CD4-positive, alpha-beta T cell (primary cell): ENCODE data around the gene VASH2. TPM values are rescaled to one million over a fixed set of nuclear protein-coding genes. Genes with fewer than 3 reads are reported as not detected.

Experiments used
- ATAC-seq: fragments of 200-7000 bp; cut with Tn5 transposase; one replicate; pipeline ENCODE4 v1.10.0; 2022; ENCODE audit warnings: mild to moderate bottlenecking; ENCODE audit not compliant: poor library complexity
- CTCF ChIA-PET: fragments of 350-600 bp; sonication (Branson Sonifier 250); formaldehyde crosslinking; loops from one replicate; lab custom pipeline; 2021; ENCODE audit warnings: antibody characterized with exemption, inconsistent platforms; lab: Charles Lee
- POLR2A ChIA-PET: fragments of 350-600 bp; sonication (Branson Sonifier 250); formaldehyde crosslinking; loops from one replicate; lab custom pipeline; 2021; ENCODE audit warnings: antibody characterized with exemption, inconsistent platforms; lab: Charles Lee
- DNase-seq, 14 experiments: peaks; one replicate each; pipeline ENCODE4 v3.0.0-alpha.2; 2013 to 2020; ENCODE audit warnings: mixed read lengths in 2 of 14
- H3K27ac ChIP-seq, 2 donors: one replicate each; pipeline versions ENCODE4 v1.5.1 to v1.7.0; 2013; ENCODE audit warnings: low read length in 2 of 2, low read depth in 1 of 2, mild to moderate bottlenecking in 1 of 2
- H3K27me3 ChIP-seq, 2 experiments: 1 replicate in 1 of 2; 2 replicates in 1 of 2; pipeline versions ENCODE4 v1.6.1 to v1.7.0; 2013; ENCODE audit warnings: low read length in 2 of 2, control low read depth in 1 of 2, mild to moderate bottlenecking in 1 of 2, moderate library complexity in 1 of 2; ENCODE audit not compliant: insufficient read depth in 2 of 2, control insufficient read depth in 1 of 2
- H3K36me3 ChIP-seq: one replicate; pipeline ENCODE4 v1.6.1; 2013; ENCODE audit warnings: low read length, control low read depth; ENCODE audit not compliant: insufficient read depth
- H3K4me1 ChIP-seq: one replicate; pipeline ENCODE4 v1.6.1; 2013; ENCODE audit warnings: low read length, control low read depth; ENCODE audit not compliant: insufficient read depth
- H3K4me3 ChIP-seq: one replicate; pipeline ENCODE4 v1.5.1; 2013; ENCODE audit warnings: mild to moderate bottlenecking, low read length, moderate library complexity
- H3K9me3 ChIP-seq, 2 experiments: 1 replicate in 1 of 2; 2 replicates in 1 of 2; pipeline versions ENCODE4 v1.6.1 to v1.7.0; 2013; ENCODE audit warnings: low read length in 2 of 2, mild to moderate bottlenecking in 2 of 2, control low read depth in 1 of 2, moderate library complexity in 1 of 2; ENCODE audit not compliant: control insufficient read depth in 1 of 2, insufficient read depth in 1 of 2
- H3K27ac Mint-ChIP-seq: one replicate; pipeline ENCODE4 v1.8.0; 2020; ENCODE audit warnings: mixed read lengths
- H3K27me3 Mint-ChIP-seq: one replicate; pipeline ENCODE4 v1.8.0; 2021; ENCODE audit warnings: mixed read lengths
- H3K36me3 Mint-ChIP-seq: one replicate; pipeline ENCODE4 v1.8.0; 2021; ENCODE audit warnings: low read depth, mixed read lengths
- H3K4me1 Mint-ChIP-seq: one replicate; pipeline ENCODE4 v1.8.0; 2021; ENCODE audit warnings: low read depth, mixed read lengths
- H3K4me3 Mint-ChIP-seq: one replicate; pipeline ENCODE4 v1.8.0; 2020; ENCODE audit warnings: mild to moderate bottlenecking, mixed read lengths
- H3K9me3 Mint-ChIP-seq: one replicate; pipeline ENCODE4 v1.8.0; 2020; ENCODE audit warnings: mixed read lengths
- intact Hi-C, 2 experiments: fragments of 100-400 bp; cut with DNase I in 1 of 2; cut with micrococcal nuclease in 1 of 2; formaldehyde crosslinking; loops; one replicate each; pipeline versions ENCODE4 v1.15.1 to v1.9.0; 2023 to 2025; cut with DNase I, micrococcal nuclease
- total RNA-seq, 174 experiments: library from RNA in 2 of 174; stranded (reverse) in 2 of 174; gene quantifications; one replicate each; pipeline ENCODE4 v1.2.3 and lab custom pipeline; 2021 to 2026
- TF ChIP-seq, protein P1 (sequence below): fragments of 200-600 bp; IDR thresholded peaks from one replicate; pipeline ENCODE4 v1.8.0; 2022; ENCODE audit warnings: antibody characterized with exemption, mild to moderate bottlenecking

Gene VASH2
- total RNA-seq, 2 experiments from 2014 or later, result 0.11 to 0.17 TPM

GRCh38 chr1:212930986-212931678, 19.2 kb upstream of the VASH2 start:
- Mint-ChIP-seq H3K27me3 (no peaks in the 10 kb centered on the region), H3K36me3 (no peaks in the 10 kb centered on the region), H3K4me1 (no peaks in the 10 kb centered on the region), H3K4me3 (no peak overlapping the region), H3K27ac (no peak overlapping the region), H3K9me3 (no peaks in the 10 kb centered on the region)
- no peak overlapping the region for H3K4me3 ChIP-seq
- no peaks in the 10 kb centered on the region for H3K36me3 ChIP-seq
- intact Hi-C loops, result no loop called here
- TF ChIP-seq, protein P1, sequence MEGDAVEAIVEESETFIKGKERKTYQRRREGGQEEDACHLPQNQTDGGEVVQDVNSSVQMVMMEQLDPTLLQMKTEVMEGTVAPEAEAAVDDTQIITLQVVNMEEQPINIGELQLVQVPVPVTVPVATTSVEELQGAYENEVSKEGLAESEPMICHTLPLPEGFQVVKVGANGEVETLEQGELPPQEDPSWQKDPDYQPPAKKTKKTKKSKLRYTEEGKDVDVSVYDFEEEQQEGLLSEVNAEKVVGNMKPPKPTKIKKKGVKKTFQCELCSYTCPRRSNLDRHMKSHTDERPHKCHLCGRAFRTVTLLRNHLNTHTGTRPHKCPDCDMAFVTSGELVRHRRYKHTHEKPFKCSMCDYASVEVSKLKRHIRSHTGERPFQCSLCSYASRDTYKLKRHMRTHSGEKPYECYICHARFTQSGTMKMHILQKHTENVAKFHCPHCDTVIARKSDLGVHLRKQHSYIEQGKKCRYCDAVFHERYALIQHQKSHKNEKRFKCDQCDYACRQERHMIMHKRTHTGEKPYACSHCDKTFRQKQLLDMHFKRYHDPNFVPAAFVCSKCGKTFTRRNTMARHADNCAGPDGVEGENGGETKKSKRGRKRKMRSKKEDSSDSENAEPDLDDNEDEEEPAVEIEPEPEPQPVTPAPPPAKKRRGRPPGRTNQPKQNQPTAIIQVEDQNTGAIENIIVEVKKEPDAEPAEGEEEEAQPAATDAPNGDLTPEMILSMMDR, result no peak
- H3K27ac ChIP-seq, result no peak overlapping the region
- no peaks in the 10 kb centered on the region for H3K27me3 ChIP-seq
- POLR2A ChIA-PET, result no interaction called here
- DNase-seq, result no peak
- peaks cover 0 to 3% of the 10 kb centered on the region in 2 experiments for H3K9me3 ChIP-seq
- CTCF ChIA-PET, result no interaction called here
- H3K4me1 ChIP-seq, result no peaks in the 10 kb centered on the region
- no peak for ATAC-seq

DNA sequence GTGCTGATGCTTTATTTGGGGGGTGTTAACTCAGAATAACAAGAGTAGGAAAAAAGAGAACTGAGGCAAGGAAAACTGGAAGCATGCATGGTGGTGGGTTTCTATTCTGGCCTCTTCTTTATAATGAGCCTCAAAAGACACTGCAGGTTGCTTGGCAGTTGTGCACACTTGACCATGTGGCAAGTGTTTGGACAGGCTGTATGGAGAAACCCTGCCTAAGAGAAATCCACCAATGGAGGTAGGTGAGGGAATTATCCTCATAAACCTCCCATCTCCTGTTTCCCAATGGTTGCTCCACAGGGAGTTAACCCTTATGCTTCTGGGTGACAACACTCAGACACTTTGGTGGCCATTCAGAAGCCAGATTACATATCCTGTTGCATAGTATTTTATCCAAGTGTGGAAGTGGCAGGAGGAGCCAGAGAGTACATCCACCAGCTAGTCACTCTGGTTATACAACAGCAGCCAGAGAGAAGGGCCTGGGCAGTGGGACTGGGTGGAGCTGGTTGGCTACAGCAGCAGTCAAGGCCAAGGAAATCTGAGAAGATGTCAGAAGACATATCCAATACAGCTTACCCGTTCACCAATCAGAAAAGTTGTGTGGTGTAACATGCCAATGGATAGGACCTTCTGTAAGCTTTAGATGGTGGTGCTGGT, 16.4 kb upstream of the VASH2 start:
- no peaks in the 10 kb centered on the region for H3K36me3 ChIP-seq
- H3K4me1 ChIP-seq, result no peaks in the 10 kb centered on the region
- no peak overlapping the region for H3K27ac ChIP-seq
- TF ChIP-seq, protein P1, result no peak
- H3K9me3 ChIP-seq, result no peaks in the 10 kb centered on the region
- Mint-ChIP-seq H3K27ac (no peak overlapping the region), H3K36me3 (no peaks in the 10 kb centered on the region), H3K4me3 (no peak overlapping the region), H3K9me3 (peaks cover 2% of the 10 kb centered on the region), H3K4me1 (no peaks in the 10 kb centered on the region), H3K27me3 (no peaks in the 10 kb centered on the region)
- no peak overlapping the region for H3K4me3 ChIP-seq
- DNase-seq (no peak), ATAC-seq (no peak)
- no peaks in the 10 kb centered on the region for H3K27me3 ChIP-seq
- intact Hi-C loops, result no loop called here
- ChIA-PET POLR2A (no interaction called here), CTCF (no interaction called here)

- Mint-ChIP-seq H3K4me3 (no peak overlapping the region), H3K27ac (no peak overlapping the region), H3K9me3 (peaks cover 2% of the 10 kb centered on the region), H3K4me1 (no peaks in the 10 kb centered on the region), H3K36me3 (no peaks in the 10 kb centered on the region), H3K27me3 (no peaks in the 10 kb centered on the region)
- ATAC-seq (no peak), DNase-seq (no peak)
- ChIA-PET POLR2A (no interaction called here), CTCF (no interaction called here)
- Histone ChIP-seq H3K9me3 (no peaks in the 10 kb centered on the region), H3K36me3 (no peaks in the 10 kb centered on the region), H3K4me3 (no peak overlapping the region), H3K27me3 (no peaks in the 10 kb centered on the region), H3K4me1 (no peaks in the 10 kb centered on the region), H3K27ac (no peak overlapping the region)
- intact Hi-C loops, result no loop called here
- TF ChIP-seq, protein P1, result no peak
Measured at GRCh38 chr1:212935387-212935981, 14.9 kb upstream of the VASH2 start.
